A673 (cell line): ENCODE data around the gene FGGY. TPM values are rescaled to one million over a fixed set of nuclear protein-coding genes. Genes with fewer than 3 reads are reported as not detected.
A peak's percentile ranks its signal among the peaks of the same experiment; 100 is the strongest.

Experiments
- BruUV-seq: library from RNA; stranded (reverse); fragments of 400-500 nt; replicated peaks from 2 replicates; lab custom pipeline; 2021; lab: Mats Ljungman, UMichigan
- CTCF ChIA-PET: fragments of 300-600 bp; sonication (Branson Sonifier 250); formaldehyde crosslinking; loops from one replicate; lab custom pipeline; 2022; ENCODE audit warnings: antibody characterized with exemption; lab: Charles Lee
- POLR2A ChIA-PET: fragments of 300-600 bp; sonication (Branson Sonifier 250); formaldehyde crosslinking; loops from one replicate; lab custom pipeline; 2022; ENCODE audit warnings: antibody characterized with exemption; ENCODE audit not compliant: low non-redundant PET; lab: Charles Lee
- DNase-seq: peaks from one replicate; pipeline ENCODE4 v3.0.0-alpha.2; 2015; ENCODE audit warnings: low spot score
- H3K27ac ChIP-seq: fragments of 200-600 bp; sonication (generic); 2 replicates; pipeline ENCODE4 v1.5.1; 2016; ENCODE audit warnings: mixed run types, low read depth, mild to moderate bottlenecking, mixed read lengths, antibody characterized with exemption, low read length; ENCODE audit not compliant: poor library complexity, severe bottlenecking
- H3K27me3 ChIP-seq: fragments of 200-600 bp; sonication (generic); replicated peaks from 2 replicates; pipeline ENCODE4 v1.6.1; 2017; ENCODE audit warnings: mixed run types, low read depth, mild to moderate bottlenecking, mixed read lengths, antibody characterized with exemption, low read length; ENCODE audit not compliant: insufficient read depth, poor library complexity
- H3K36me3 ChIP-seq: fragments of 200-600 bp; sonication (generic); 2 replicates; pipeline ENCODE4 v1.6.1; 2016; ENCODE audit warnings: mixed run types, mild to moderate bottlenecking, mixed read lengths, antibody characterized with exemption, low read length; ENCODE audit not compliant: insufficient read depth, poor library complexity, severe bottlenecking
- H3K4me1 ChIP-seq: fragments of 200-600 bp; sonication (generic); 2 replicates; pipeline ENCODE4 v1.6.1; 2017; ENCODE audit warnings: mixed run types, mild to moderate bottlenecking, mixed read lengths, antibody characterized with exemption, low read length; ENCODE audit not compliant: insufficient read depth, poor library complexity, severe bottlenecking
- H3K4me3 ChIP-seq: fragments of 200-600 bp; sonication (generic); 2 replicates; pipeline ENCODE4 v1.5.1; 2016; ENCODE audit warnings: low read depth, mixed run types, mild to moderate bottlenecking, mixed read lengths, low read length; ENCODE audit not compliant: poor library complexity, severe bottlenecking
- H3K9me3 ChIP-seq: fragments of 200-600 bp; sonication (generic); 2 replicates; pipeline ENCODE4 v1.6.1; 2016; ENCODE audit warnings: mixed run types, low read depth, mild to moderate bottlenecking, mixed read lengths, antibody characterized with exemption, low read length; ENCODE audit not compliant: poor library complexity, severe bottlenecking
- CTCF ChIP-seq: fragments of 300-800, 200-600 bp; sonication (generic); conservative IDR thresholded peaks from 2 replicates; pipeline ENCODE4 v1.5.1; 2017; ENCODE audit warnings: low read depth, mild to moderate bottlenecking, antibody characterized with exemption, low read length, moderate library complexity, mixed read lengths
- EZH2 ChIP-seq: fragments of 200-600 bp; sonication (generic); IDR thresholded peaks from 2 replicates; pipeline ENCODE4 v1.6.1; 2017; ENCODE audit warnings: borderline replicate concordance, low read depth, mild to moderate bottlenecking, mixed read lengths, antibody characterized with exemption, low read length; ENCODE audit not compliant: poor library complexity, severe bottlenecking
- intact Hi-C: fragments of 100-400 bp; cut with micrococcal nuclease; formaldehyde crosslinking; loops from one replicate; pipeline ENCODE4 v1.10.0; 2022; ENCODE audit not compliant: unreplicated experiment
- total RNA-seq: library from RNA; stranded (reverse); gene quantifications from 2 replicates; pipeline ENCODE4 v1.2.3, GENCODE V29; 2021

The FGGY gene
- total RNA-seq, 1 experiment from 2014 or later = 2.6 TPM

DNA sequence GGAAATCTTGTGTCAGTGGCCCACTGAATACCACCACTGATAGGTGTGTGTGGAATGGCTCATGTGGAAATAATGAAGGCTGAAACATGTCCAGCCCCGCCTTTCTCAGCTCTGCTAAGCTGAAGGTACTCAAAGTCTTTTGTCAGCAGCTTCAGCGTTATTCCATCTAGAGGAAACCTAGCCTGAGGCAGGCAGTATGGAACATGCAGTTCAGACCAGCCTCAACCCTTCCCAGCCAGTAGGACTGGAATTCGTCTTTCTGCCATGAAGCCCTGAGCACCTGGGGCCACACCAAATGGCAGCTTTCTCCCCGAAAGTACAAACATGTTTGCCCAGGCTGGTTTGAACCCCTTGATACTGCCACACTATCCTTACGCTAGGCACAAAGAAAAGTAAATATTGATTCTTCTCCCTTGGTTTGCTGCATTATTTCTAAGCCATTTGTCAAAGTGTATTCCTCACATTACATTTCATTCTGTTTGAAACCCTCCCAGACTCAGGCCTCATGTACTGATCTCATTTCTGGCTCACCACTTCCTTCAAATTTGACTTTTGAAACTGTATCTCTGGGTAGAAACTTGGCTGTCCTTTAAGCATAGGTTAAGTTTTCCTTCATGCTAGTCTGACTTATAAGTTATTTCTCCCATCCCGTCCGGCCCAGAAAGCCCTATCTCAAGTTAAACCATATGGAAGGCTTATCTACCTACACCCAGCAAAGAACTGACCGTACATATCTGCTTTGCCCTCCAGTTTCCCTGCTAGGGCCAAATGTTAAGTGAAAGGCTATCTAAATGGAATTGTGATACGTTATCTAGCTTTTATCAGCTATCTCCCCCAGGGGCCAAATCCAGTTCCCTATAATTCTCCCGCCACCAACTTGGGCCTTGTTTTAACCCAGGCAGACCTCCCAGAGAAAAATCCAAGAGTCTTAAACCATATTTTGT lies 472.2 kb downstream of the FGGY start:
- H3K36me3 ChIP-seq = no peaks in the 10 kb centered on the region
- H3K27me3 ChIP-seq = no peaks in the 10 kb centered on the region
- no peak for DNase-seq
- H3K27ac ChIP-seq = peak overlapping the region; percentile 83
- POLR2A ChIA-PET = no interaction called here
- no peak overlapping the region for H3K4me3 ChIP-seq
- no peak for TF ChIP-seq EZH2
- no peak for TF ChIP-seq CTCF
- CTCF ChIA-PET = no interaction called here
- no peaks in the 10 kb centered on the region for H3K9me3 ChIP-seq
- TSS peak; percentile 79 for BruUV-seq
- intact Hi-C loops = loop anchor here (2.0 kb wide), 1 partner anchor 78 kb away; no protein-coding TSS in a partner anchor
- peaks cover 88% of the 10 kb centered on the region for H3K4me1 ChIP-seq

- no TSS peak for BruUV-seq
- H3K9me3 ChIP-seq = no peaks in the 10 kb centered on the region
- peak; percentile 94 for DNase-seq
- H3K27me3 ChIP-seq = no peaks in the 10 kb centered on the region
- peaks cover 84% of the 10 kb centered on the region for H3K4me1 ChIP-seq
- TF ChIP-seq CTCF (no peak), EZH2 (no peak)
- H3K27ac ChIP-seq = peak overlapping the region; percentile 83
- no peak overlapping the region for H3K4me3 ChIP-seq
- ChIA-PET POLR2A (no interaction called here), CTCF (no interaction called here)
- intact Hi-C loops = loop anchor here (2.0 kb wide), 1 partner anchor 77 kb away; no protein-coding TSS in a partner anchor
- no peaks in the 10 kb centered on the region for H3K36me3 ChIP-seq
These were observed 472.8 kb downstream of the FGGY start for GRCh38 chr1:59769736-59770095.

- intact Hi-C loops = no loop called here
- peaks cover 67% of the 10 kb centered on the region for H3K4me1 ChIP-seq
- H3K27ac ChIP-seq = no peak overlapping the region
- no peaks in the 10 kb centered on the region for H3K9me3 ChIP-seq
- BruUV-seq = no TSS peak
- no peak overlapping the region for H3K4me3 ChIP-seq
- CTCF ChIA-PET = no interaction called here
- POLR2A ChIA-PET = no interaction called here
- no peaks in the 10 kb centered on the region for H3K27me3 ChIP-seq
- no peaks in the 10 kb centered on the region for H3K36me3 ChIP-seq
- no peak for DNase-seq
- TF ChIP-seq EZH2 (no peak), CTCF (no peak)
These were observed 474.5 kb downstream of the FGGY start for GRCh38 chr1:59771361-59771760.
